ENCODE measurements around the gene MKRN1. TPM values are rescaled to one million over a fixed set of nuclear protein-coding genes. Genes with fewer than 3 reads are reported as not detected.
A peak's percentile ranks its signal among the peaks of the same experiment; 100 is the strongest.
"Not testable (repeated sequence)": the region's sequence is repeated elsewhere in the genome, so short reads cannot be mapped to it uniquely, and the experiment has no call there.

MKRN1 gene
- total RNA-seq, 5 donors from 2014 or later (not counting 1 experiment from before 2014, with no cell fraction given), result 108 to 146 (median 137) TPM

GRCh38 chr7:140433396-140433795, 45.9 kb downstream of the MKRN1 start:
- DNase-seq (no peak), ATAC-seq (replicated peaks in 1 of 4) (no peak)
- Histone ChIP-seq H3K4me3 (ENCODE audit: control insufficient read depth in 1 of 2, extremely low read depth in 1 of 2, low read length in 1 of 2) (no peak overlapping the region), H3K27ac (ENCODE audit: low read length) (no peak overlapping the region), H3K27me3 (replicated peaks in 1 of 2; ENCODE audit: control insufficient read depth in 2 of 2, extremely low read depth in 1 of 2, insufficient read depth in 2 of 2, low read length in 1 of 2) (peaks cover 0 to 7% of the 10 kb centered on the region in 2 experiments), H3K4me1 (ENCODE audit: control insufficient read depth in 1 of 2, extremely low read depth in 1 of 2, insufficient read depth in 2 of 2, low read length in 2 of 2) (no peaks in the 10 kb centered on the region), H3K36me3 (ENCODE audit: control insufficient read depth in 2 of 2, extremely low read depth in 1 of 2, insufficient read depth in 1 of 2, low read length in 1 of 2) (no peaks in the 10 kb centered on the region), H3K9me3 (no peaks in the 10 kb centered on the region)
- no peaks in the 10 kb centered on the region for H3K4me1 Mint-ChIP-seq
- H3K36me3 Mint-ChIP-seq, result no peaks in the 10 kb centered on the region
- H3K9me3 Mint-ChIP-seq, result no peaks in the 10 kb centered on the region
- H3K27me3 Mint-ChIP-seq, result peaks cover 0 to 2% of the 10 kb centered on the region in 2 donors
- no peak overlapping the region for H3K4me3 Mint-ChIP-seq
- H3K27ac Mint-ChIP-seq, result no peak overlapping the region
- no CpG with 5 or more reads among the region's 3 CpGs for WGBS (ENCODE audit: insufficient coverage)
- ChIA-PET POLR2A (no interaction called here), CTCF (no interaction called here)

DNA sequence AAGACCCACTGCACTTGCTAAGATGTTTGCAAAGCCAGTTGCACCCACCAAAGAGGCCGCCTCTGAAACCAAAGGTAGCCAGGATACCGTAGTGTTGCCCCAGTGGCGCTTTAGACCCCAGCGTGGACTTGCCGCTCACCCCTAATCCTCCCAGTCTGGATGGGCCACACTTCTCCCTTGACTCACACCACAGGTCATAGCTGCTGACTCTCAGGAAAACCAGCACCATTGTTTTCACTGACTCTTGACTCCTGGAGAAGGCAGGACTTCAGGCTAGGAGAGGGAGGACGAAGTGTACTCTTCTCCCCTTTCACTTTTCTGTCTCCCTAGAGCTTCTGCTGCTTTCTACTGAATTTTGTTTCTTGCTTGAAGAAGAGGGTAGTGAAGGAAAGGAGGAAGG, 53.2 kb downstream of the MKRN1 start:
- Histone ChIP-seq H3K4me3 (ENCODE audit: control insufficient read depth in 1 of 2, extremely low read depth in 1 of 2, low read length in 1 of 2) (no peak overlapping the region), H3K4me1 (ENCODE audit: control insufficient read depth in 1 of 2, extremely low read depth in 1 of 2, insufficient read depth in 2 of 2, low read length in 2 of 2) (no peaks in the 10 kb centered on the region), H3K27ac (ENCODE audit: low read length) (no peak overlapping the region), H3K9me3 (no peaks in the 10 kb centered on the region), H3K27me3 (replicated peaks in 1 of 2; ENCODE audit: control insufficient read depth in 2 of 2, extremely low read depth in 1 of 2, insufficient read depth in 2 of 2, low read length in 1 of 2) (no peaks in the 10 kb centered on the region), H3K36me3 (ENCODE audit: control insufficient read depth in 2 of 2, extremely low read depth in 1 of 2, insufficient read depth in 1 of 2, low read length in 1 of 2) (peaks cover 0 to 4% of the 10 kb centered on the region in 2 donors)
- no peak for DNase-seq
- H3K36me3 Mint-ChIP-seq, result peaks cover 14% of the 10 kb centered on the region
- H3K27ac Mint-ChIP-seq, result peak overlapping the region in 1 of 2 donors; percentile 19
- H3K4me1 Mint-ChIP-seq, result no peaks in the 10 kb centered on the region
- POLR2A ChIA-PET, result no interaction called here
- no peak for ATAC-seq (replicated peaks in 1 of 4)
- no peaks in the 10 kb centered on the region for H3K27me3 Mint-ChIP-seq
- CTCF ChIA-PET, result no interaction called here
- no peak overlapping the region for H3K4me3 Mint-ChIP-seq
- no peaks in the 10 kb centered on the region for H3K9me3 Mint-ChIP-seq
- WGBS (ENCODE audit: insufficient coverage), result 97% methylated on average over 5 of the region's 6 CpGs

- H3K27me3 Mint-ChIP-seq, result no peaks in the 10 kb centered on the region
- no peak overlapping the region for H3K4me3 ChIP-seq (ENCODE audit: control insufficient read depth in 1 of 2, extremely low read depth in 1 of 2, low read length in 1 of 2)
- ChIA-PET POLR2A (no interaction called here), CTCF (no interaction called here)
- H3K27ac ChIP-seq (ENCODE audit: low read length), result no peak overlapping the region
- no peaks in the 10 kb centered on the region for H3K27me3 ChIP-seq (replicated peaks in 1 of 2; ENCODE audit: control insufficient read depth in 2 of 2, extremely low read depth in 1 of 2, insufficient read depth in 2 of 2, low read length in 1 of 2)
- no peaks in the 10 kb centered on the region for H3K9me3 Mint-ChIP-seq
- H3K27ac Mint-ChIP-seq, result no peak overlapping the region
- no peak for ATAC-seq (replicated peaks in 1 of 4)
- peaks cover 14% of the 10 kb centered on the region for H3K36me3 Mint-ChIP-seq
- H3K4me3 Mint-ChIP-seq, result no peak overlapping the region
- peaks cover 0 to 4% of the 10 kb centered on the region in 2 donors for H3K36me3 ChIP-seq (ENCODE audit: control insufficient read depth in 2 of 2, extremely low read depth in 1 of 2, insufficient read depth in 1 of 2, low read length in 1 of 2)
- H3K4me1 Mint-ChIP-seq, result no peaks in the 10 kb centered on the region
- H3K4me1 ChIP-seq (ENCODE audit: control insufficient read depth in 1 of 2, extremely low read depth in 1 of 2, insufficient read depth in 2 of 2, low read length in 2 of 2), result no peaks in the 10 kb centered on the region
- no peaks in the 10 kb centered on the region for H3K9me3 ChIP-seq
- WGBS (ENCODE audit: insufficient coverage), result 88% methylated on average over 11 of the region's 12 CpGs
- DNase-seq, result no peak
These were observed 53.6 kb downstream of the MKRN1 start for GRCh38 chr7:140425718-140426117.

- Histone ChIP-seq H3K36me3 (ENCODE audit: control insufficient read depth in 2 of 2, extremely low read depth in 1 of 2, insufficient read depth in 1 of 2, low read length in 1 of 2) (peaks cover 4% of the 10 kb centered on the region in 2 donors), H3K27me3 (replicated peaks in 1 of 2; ENCODE audit: control insufficient read depth in 2 of 2, extremely low read depth in 1 of 2, insufficient read depth in 2 of 2, low read length in 1 of 2) (no peaks in the 10 kb centered on the region), H3K27ac (ENCODE audit: low read length) (no peak overlapping the region), H3K9me3 (no peaks in the 10 kb centered on the region), H3K4me1 (ENCODE audit: control insufficient read depth in 1 of 2, extremely low read depth in 1 of 2, insufficient read depth in 2 of 2, low read length in 2 of 2) (no peaks in the 10 kb centered on the region), H3K4me3 (ENCODE audit: control insufficient read depth in 1 of 2, extremely low read depth in 1 of 2, low read length in 1 of 2) (no peak overlapping the region)
- no peaks in the 10 kb centered on the region for H3K4me1 Mint-ChIP-seq
- H3K4me3 Mint-ChIP-seq, result no peak overlapping the region
- H3K9me3 Mint-ChIP-seq, result no peaks in the 10 kb centered on the region
- DNase-seq (no peak), ATAC-seq (replicated peaks in 1 of 4) (no peak)
- WGBS (ENCODE audit: insufficient coverage), result no CpG with 5 or more reads among the region's 3 CpGs
- H3K36me3 Mint-ChIP-seq, result peaks cover 21% of the 10 kb centered on the region
- POLR2A ChIA-PET, result no interaction called here
- H3K27me3 Mint-ChIP-seq, result no peaks in the 10 kb centered on the region
- no peak overlapping the region for H3K27ac Mint-ChIP-seq
- CTCF ChIA-PET, result no interaction called here
These were observed 55.8 kb downstream of the MKRN1 start for GRCh38 chr7:140423501-140423900.

GRCh38 chr7:140421521-140421920, 57.8 kb downstream of the MKRN1 start:
- Histone ChIP-seq H3K9me3 (no peaks in the 10 kb centered on the region), H3K27ac (ENCODE audit: low read length) (no peak overlapping the region), H3K27me3 (replicated peaks in 1 of 2; ENCODE audit: control insufficient read depth in 2 of 2, extremely low read depth in 1 of 2, insufficient read depth in 2 of 2, low read length in 1 of 2) (no peaks in the 10 kb centered on the region), H3K36me3 (ENCODE audit: control insufficient read depth in 2 of 2, extremely low read depth in 1 of 2, insufficient read depth in 1 of 2, low read length in 1 of 2) (peaks cover 0 to 4% of the 10 kb centered on the region in 2 donors), H3K4me3 (ENCODE audit: control insufficient read depth in 1 of 2, extremely low read depth in 1 of 2, low read length in 1 of 2) (no peak overlapping the region), H3K4me1 (ENCODE audit: control insufficient read depth in 1 of 2, extremely low read depth in 1 of 2, insufficient read depth in 2 of 2, low read length in 2 of 2) (peaks cover 0 to 6% of the 10 kb centered on the region in 2 experiments)
- ATAC-seq (replicated peaks in 1 of 4) (no peak), DNase-seq (no peak)
- ChIA-PET CTCF (no interaction called here), POLR2A (no interaction called here)
- no CpG with 5 or more reads among the region's 2 CpGs for WGBS (ENCODE audit: insufficient coverage)
- no peaks in the 10 kb centered on the region for H3K9me3 Mint-ChIP-seq
- H3K27ac Mint-ChIP-seq, result no peak overlapping the region
- H3K4me1 Mint-ChIP-seq, result peaks cover 0 to 9% (median 7%) of the 10 kb centered on the region in 3 donors
- peaks cover 16% of the 10 kb centered on the region for H3K36me3 Mint-ChIP-seq
- H3K4me3 Mint-ChIP-seq, result no peak overlapping the region
- no peaks in the 10 kb centered on the region for H3K27me3 Mint-ChIP-seq

- ATAC-seq (replicated peaks in 1 of 4) (no peak), DNase-seq (no peak)
- Histone ChIP-seq H3K27ac (ENCODE audit: low read length) (no peak overlapping the region), H3K36me3 (ENCODE audit: control insufficient read depth in 2 of 2, extremely low read depth in 1 of 2, insufficient read depth in 1 of 2, low read length in 1 of 2) (peaks cover 0 to 9% of the 10 kb centered on the region in 2 donors), H3K4me3 (ENCODE audit: control insufficient read depth in 1 of 2, extremely low read depth in 1 of 2, low read length in 1 of 2) (no peak overlapping the region), H3K9me3 (no peaks in the 10 kb centered on the region), H3K27me3 (replicated peaks in 1 of 2; ENCODE audit: control insufficient read depth in 2 of 2, extremely low read depth in 1 of 2, insufficient read depth in 2 of 2, low read length in 1 of 2) (no peaks in the 10 kb centered on the region), H3K4me1 (ENCODE audit: control insufficient read depth in 1 of 2, extremely low read depth in 1 of 2, insufficient read depth in 2 of 2, low read length in 2 of 2) (peaks cover 0 to 6% of the 10 kb centered on the region in 2 experiments)
- CTCF ChIA-PET, result interaction anchor here (0.6 to 0.7 kb wide), 3 partner anchors 64 to 1207 kb away, joined by 3 to 7 read pairs (median 3); no protein-coding TSS in a partner anchor
- no peaks in the 10 kb centered on the region for H3K9me3 Mint-ChIP-seq
- no peaks in the 10 kb centered on the region for H3K27me3 Mint-ChIP-seq
- no peak overlapping the region for H3K4me3 Mint-ChIP-seq
- POLR2A ChIA-PET, result interaction anchor here in 1 of 2 donors (0.7 kb wide), 2 partner anchors 59 to 1096 kb away, joined by 3 to 4 read pairs; no protein-coding TSS in a partner anchor
- H3K36me3 Mint-ChIP-seq, result peaks cover 22% of the 10 kb centered on the region
- H3K4me1 Mint-ChIP-seq, result peaks cover 0 to 9% (median 7%) of the 10 kb centered on the region in 3 donors
- WGBS (ENCODE audit: insufficient coverage), result no CpG with 5 or more reads among the region's 4 CpGs
- H3K27ac Mint-ChIP-seq, result no peak overlapping the region
These were observed 60.7 kb downstream of the MKRN1 start for GRCh38 chr7:140418653-140419052.

DNA sequence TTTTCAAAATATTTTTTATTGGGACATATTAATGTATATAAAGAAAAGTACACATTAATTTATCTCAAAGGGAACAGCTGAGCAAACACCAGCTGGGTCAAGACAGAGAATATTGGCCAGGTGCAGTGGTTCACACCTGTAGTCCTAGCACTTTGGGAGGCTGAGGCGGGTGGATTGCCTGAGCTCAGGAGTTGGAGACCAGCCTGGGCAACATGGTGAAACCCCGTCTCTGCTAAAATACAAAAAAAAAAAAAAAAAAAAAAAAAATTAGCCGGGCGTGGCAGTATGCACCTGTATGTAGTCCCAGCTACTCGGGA, 61.2 kb downstream of the MKRN1 start:
- not testable (repeated sequence) for H3K4me1 Mint-ChIP-seq; H3K27ac Mint-ChIP-seq; H3K36me3 ChIP-seq (ENCODE audit: control insufficient read depth in 2 of 2, extremely low read depth in 1 of 2, insufficient read depth in 1 of 2, low read length in 1 of 2); H3K4me3 Mint-ChIP-seq; H3K9me3 Mint-ChIP-seq; H3K4me3 ChIP-seq (ENCODE audit: control insufficient read depth in 1 of 2, extremely low read depth in 1 of 2, low read length in 1 of 2); ATAC-seq (replicated peaks in 1 of 4); H3K4me1 ChIP-seq (ENCODE audit: control insufficient read depth in 1 of 2, extremely low read depth in 1 of 2, insufficient read depth in 2 of 2, low read length in 2 of 2); H3K9me3 ChIP-seq; H3K27ac ChIP-seq (ENCODE audit: low read length); H3K27me3 Mint-ChIP-seq; H3K27me3 ChIP-seq (replicated peaks in 1 of 2; ENCODE audit: control insufficient read depth in 2 of 2, extremely low read depth in 1 of 2, insufficient read depth in 2 of 2, low read length in 1 of 2); DNase-seq
- peaks cover 20% of the 10 kb centered on the region for H3K36me3 Mint-ChIP-seq
- POLR2A ChIA-PET, result interaction anchor here (0.6 to 0.7 kb wide), 3 partner anchors 23 to 1096 kb away, joined by 3 to 7 read pairs (median 4); no protein-coding TSS in a partner anchor
- CTCF ChIA-PET, result interaction anchor here (0.6 kb wide), 2 partner anchors 45 to 537 kb away, joined by 5 to 7 read pairs; no protein-coding TSS in a partner anchor
- 80% methylated on average over 2 of the region's 5 CpGs for WGBS (ENCODE audit: insufficient coverage)
